ENCODE data around the gene ZBTB9. TPM values are rescaled to one million over a fixed set of nuclear protein-coding genes. Genes with fewer than 3 reads are reported as not detected.

ZBTB9 gene
- total RNA-seq, 4 donors from 2014 or later = 0.82 to 2.2 (median 1.2) TPM

DNA sequence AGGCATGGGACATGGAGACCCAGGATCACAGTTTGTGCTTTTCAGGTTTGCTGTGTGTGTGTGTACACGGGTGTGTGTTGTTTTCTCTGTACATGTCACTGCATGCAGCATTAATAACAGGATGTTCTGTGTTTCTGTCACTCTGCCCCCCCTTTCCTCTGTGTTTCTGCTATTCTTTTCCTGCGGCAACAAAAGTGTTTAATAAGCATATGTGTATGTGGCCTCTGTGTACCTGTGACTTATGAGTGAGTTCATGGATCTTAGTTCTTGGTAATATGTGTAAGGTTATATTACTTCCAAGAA lies 24.7 kb upstream of the ZBTB9 start:
- ATAC-seq (no peak), DNase-seq (no peak)
- in situ Hi-C loops (cut with MboI; ENCODE audit: low sequenced_read_pairs in 4 of 4) = no loop called here
- Histone ChIP-seq H3K36me3 (no peaks in the 10 kb centered on the region), H3K4me1 (peaks cover 26 to 33% of the 10 kb centered on the region in 2 donors), H3K9me3 (no peaks in the 10 kb centered on the region), H3K4me3 (no peak overlapping the region), H3K27ac (no peak overlapping the region), H3K27me3 (no peaks in the 10 kb centered on the region)
- intact Hi-C loops (cut with DNase I; ENCODE audit: low total_unique reads) = loop anchor here (5.0 kb wide), 1 partner anchor 142 kb away; the partner anchor contains the start of genes PFDN6 and WDR46
- no peak for TF ChIP-seq POLR2A (IDR thresholded peaks at IDR 0.05)
- TF ChIP-seq CTCF (IDR thresholded peaks at IDR 0.05 in 4 of 5, conservative IDR thresholded peaks at IDR 0.05 in 1 of 5) = no peak

GRCh38 chr6:33430334-33430733 lies 24.0 kb upstream of the ZBTB9 start:
- Histone ChIP-seq H3K36me3 (no peaks in the 10 kb centered on the region), H3K27ac (no peak overlapping the region), H3K27me3 (no peaks in the 10 kb centered on the region), H3K4me3 (no peak overlapping the region), H3K4me1 (peaks cover 20 to 27% of the 10 kb centered on the region in 2 donors), H3K9me3 (no peaks in the 10 kb centered on the region)
- TF ChIP-seq POLR2A (IDR thresholded peaks at IDR 0.05) = no peak
- TF ChIP-seq CTCF (IDR thresholded peaks at IDR 0.05 in 4 of 5, conservative IDR thresholded peaks at IDR 0.05 in 1 of 5) = no peak
- in situ Hi-C loops (cut with MboI; ENCODE audit: low sequenced_read_pairs in 4 of 4) = no loop called here
- DNase-seq (no peak), ATAC-seq (no peak)
- intact Hi-C loops (cut with DNase I; ENCODE audit: low total_unique reads) = no loop called here

GRCh38 chr6:33430991-33431879 lies 23.1 kb upstream of the ZBTB9 start:
- Histone ChIP-seq H3K4me1 (peaks cover 20 to 23% of the 10 kb centered on the region in 2 donors), H3K27ac (no peak overlapping the region), H3K27me3 (no peaks in the 10 kb centered on the region), H3K4me3 (no peak overlapping the region), H3K9me3 (no peaks in the 10 kb centered on the region), H3K36me3 (no peaks in the 10 kb centered on the region)
- ATAC-seq (no peak), DNase-seq (no peak)
- TF ChIP-seq POLR2A (IDR thresholded peaks at IDR 0.05) = no peak
- TF ChIP-seq CTCF (IDR thresholded peaks at IDR 0.05 in 4 of 5, conservative IDR thresholded peaks at IDR 0.05 in 1 of 5) = no peak
- in situ Hi-C loops (cut with MboI; ENCODE audit: low sequenced_read_pairs in 4 of 4) = no loop called here
- intact Hi-C loops (cut with DNase I; ENCODE audit: low total_unique reads) = no loop called here

DNA sequence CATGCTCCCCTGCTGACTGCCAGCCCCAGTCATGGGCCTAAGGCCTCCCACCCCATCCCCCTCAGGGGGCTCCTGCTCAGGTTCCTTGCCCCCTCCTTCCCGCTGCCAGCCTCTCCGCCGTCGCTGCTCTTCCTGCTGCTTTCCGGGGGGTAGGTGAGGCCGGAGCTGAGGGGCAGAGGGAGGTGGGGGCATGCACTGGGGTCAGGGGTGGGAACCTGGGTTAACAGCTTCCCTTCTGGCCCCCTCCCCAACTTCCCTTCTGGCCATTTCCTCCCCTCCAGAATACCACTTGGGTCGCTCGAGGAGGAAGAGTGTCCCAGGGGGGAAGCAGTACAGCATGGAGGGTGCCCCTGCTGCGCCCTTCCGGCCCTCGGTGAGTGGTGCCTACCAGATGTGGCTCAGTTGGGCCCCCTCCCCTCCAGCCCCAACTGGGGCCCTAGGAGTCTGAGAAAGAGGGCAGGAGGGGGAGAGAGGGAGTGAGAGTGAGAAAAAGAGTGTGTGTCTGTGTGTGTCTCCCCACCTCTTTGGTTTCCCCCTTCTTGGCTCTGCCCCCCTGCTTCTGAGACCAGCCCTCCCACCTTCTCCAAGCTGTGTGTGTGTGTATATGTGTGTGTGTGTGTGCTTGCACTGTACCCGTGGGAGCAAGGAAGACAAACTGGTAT lies 22.4 kb upstream of the ZBTB9 start:
- H3K36me3 ChIP-seq = peaks cover 0 to 6% of the 10 kb centered on the region in 2 donors
- no peak overlapping the region for H3K4me3 ChIP-seq
- H3K9me3 ChIP-seq = no peaks in the 10 kb centered on the region
- no peak for ATAC-seq
- no peak for DNase-seq
- H3K4me1 ChIP-seq = peaks cover 20 to 22% of the 10 kb centered on the region in 2 donors
- intact Hi-C loops (cut with DNase I; ENCODE audit: low total_unique reads) (no loop called here), in situ Hi-C loops (cut with MboI; ENCODE audit: low sequenced_read_pairs in 4 of 4) (no loop called here)
- H3K27me3 ChIP-seq = no peaks in the 10 kb centered on the region
- no peak for TF ChIP-seq POLR2A (IDR thresholded peaks at IDR 0.05)
- TF ChIP-seq CTCF (IDR thresholded peaks at IDR 0.05 in 4 of 5, conservative IDR thresholded peaks at IDR 0.05 in 1 of 5) = no peak
- no peak overlapping the region for H3K27ac ChIP-seq

Measured in gastrocnemius medialis (tissue), 4 donors.